IMR-90 (cell line): ENCODE measurements around the gene NRP1. TPM values are rescaled to one million over a fixed set of nuclear protein-coding genes. Genes with fewer than 3 reads are reported as not detected.

Source experiments
- ATAC-seq: fragments of 200-7000 bp; cut with Tn5 transposase; 2 replicates; pipeline ENCODE4 v1.9.1; 2020; ENCODE audit warnings: low read depth, mild to moderate bottlenecking, moderate library complexity
- BruUV-seq: library from RNA; stranded (reverse); fragments of 400-500 nt; replicated peaks from 2 replicates; lab custom pipeline; 2021; lab: Mats Ljungman, UMichigan
- CTCF ChIA-PET: fragments of 300-600 bp; formaldehyde crosslinking; extraction: SDS; loops from one replicate; lab custom pipeline; 2021; ENCODE audit warnings: antibody characterized with exemption; lab: Yijun Ruan, JAX
- POLR2A ChIA-PET: fragments of 300-600 bp; sonication (Branson Sonifier 250); formaldehyde crosslinking; loops from one replicate; lab custom pipeline; 2022; ENCODE audit warnings: antibody characterized with exemption; ENCODE audit not compliant: unreplicated experiment; lab: Charles Lee
- DNase-seq: peaks from one replicate; pipeline ENCODE4 v3.0.0; 2013
- H2AFZ ChIP-seq: replicated peaks from 2 replicates; pipeline ENCODE3; 2013; ENCODE audit warnings: low read length, mild to moderate bottlenecking; ENCODE audit not compliant: poor library complexity
- H2AK5ac ChIP-seq: 2 replicates; pipeline ENCODE4 v1.6.1; 2013; ENCODE audit warnings: low read depth, low read length, inconsistent platforms
- H2AK9ac ChIP-seq: replicated peaks from 2 replicates; pipeline ENCODE3; 2013; ENCODE audit warnings: mild to moderate bottlenecking, low read depth, low read length, moderate library complexity; ENCODE audit not compliant: poor library complexity
- H2BK120ac ChIP-seq: 2 replicates; pipeline ENCODE4 v1.6.1; 2013; ENCODE audit warnings: low read depth, low read length, inconsistent platforms
- H2BK15ac ChIP-seq: 3 replicates; pipeline ENCODE4 v1.6.1; 2013; ENCODE audit warnings: low read depth, low read length, inconsistent platforms
- H2BK20ac ChIP-seq: 2 replicates; pipeline ENCODE4 v1.6.1; 2013; ENCODE audit warnings: low read depth, mild to moderate bottlenecking, inconsistent platforms, low read length, moderate library complexity
- H2BK5ac ChIP-seq: 2 replicates; pipeline ENCODE4 v1.6.1; 2013; ENCODE audit warnings: mild to moderate bottlenecking, low read depth, low read length, inconsistent platforms; ENCODE audit not compliant: poor library complexity, severe bottlenecking
- H3K14ac ChIP-seq: replicated peaks from 2 replicates; pipeline ENCODE4 v1.6.1; 2013; ENCODE audit warnings: low read depth, low read length, inconsistent platforms
- H3K18ac ChIP-seq: 2 replicates; pipeline ENCODE4 v1.6.1; 2013; ENCODE audit warnings: low read depth, low read length, control low read depth
- H3K23ac ChIP-seq: 2 replicates; pipeline ENCODE4 v1.6.1; 2013; ENCODE audit warnings: low read depth, low read length, inconsistent platforms
- H3K27ac ChIP-seq: 2 replicates; pipeline ENCODE4 v1.5.1; 2013; ENCODE audit warnings: mild to moderate bottlenecking, control low read depth, low read length; ENCODE audit not compliant: insufficient read depth
- H3K27me3 ChIP-seq: 2 replicates; pipeline ENCODE4 v1.6.1; 2013; ENCODE audit warnings: low read length; ENCODE audit not compliant: control insufficient read depth, insufficient read depth
- H3K36me3 ChIP-seq: 2 replicates; pipeline ENCODE4 v1.6.1; 2013; ENCODE audit warnings: low read length, mixed read lengths; ENCODE audit not compliant: control insufficient read depth, insufficient read depth
- H3K4ac ChIP-seq: 2 replicates; pipeline ENCODE4 v1.6.1; 2013; ENCODE audit warnings: low read depth, low read length, inconsistent platforms
- H3K4me1 ChIP-seq: 2 replicates; pipeline ENCODE4 v1.6.1; 2013; ENCODE audit warnings: low read length, mixed read lengths; ENCODE audit not compliant: control insufficient read depth, insufficient read depth
- H3K4me2 ChIP-seq: 2 replicates; pipeline ENCODE4 v1.6.1; 2013; ENCODE audit warnings: low read depth, mild to moderate bottlenecking, control low read depth, low read length, moderate library complexity
- H3K4me3 ChIP-seq: 2 replicates; pipeline ENCODE4 v1.5.1; 2013; ENCODE audit warnings: low read depth, mild to moderate bottlenecking, control low read depth, low read length, moderate library complexity; ENCODE audit not compliant: insufficient read depth
- H3K56ac ChIP-seq: 2 replicates; pipeline ENCODE4 v1.6.1; 2013; ENCODE audit warnings: low read length, inconsistent platforms; ENCODE audit not compliant: insufficient read depth; ENCODE audit errors: extremely low read depth
- H3K79me1 ChIP-seq, 2 experiments: 2 replicates each; pipeline ENCODE4 v1.6.1; 2013; ENCODE audit warnings: low read length in 2 of 2, inconsistent platforms in 1 of 2, low read depth in 1 of 2
- H3K9ac ChIP-seq: 2 replicates; pipeline ENCODE4 v1.6.1; 2013; ENCODE audit warnings: low read depth, low read length, control low read depth
- H3K9me1 ChIP-seq: 2 replicates; pipeline ENCODE4 v1.6.1; 2013; ENCODE audit warnings: low read length, inconsistent platforms; ENCODE audit not compliant: insufficient read depth
- H3K9me3 ChIP-seq: 2 replicates; pipeline ENCODE4 v1.6.1; 2013; ENCODE audit warnings: low read length; ENCODE audit not compliant: control insufficient read depth, insufficient read depth
- H4K20me1 ChIP-seq: 2 replicates; pipeline ENCODE4 v1.6.1; 2013; ENCODE audit warnings: low read length, inconsistent platforms; ENCODE audit not compliant: insufficient read depth
- H4K5ac ChIP-seq: 2 replicates; pipeline ENCODE4 v1.6.1; 2013; ENCODE audit warnings: mild to moderate bottlenecking, low read depth, low read length, control low read depth
- H4K8ac ChIP-seq, 2 experiments: 2 replicates each; pipeline ENCODE4 v1.6.1; 2013; ENCODE audit warnings: low read depth in 2 of 2, low read length in 2 of 2, control low read depth in 1 of 2, inconsistent platforms in 1 of 2
- H4K91ac ChIP-seq: 2 replicates; pipeline ENCODE4 v1.6.1; 2013; ENCODE audit warnings: low read depth, low read length, inconsistent platforms; ENCODE audit not compliant: insufficient read depth
- CEBPB ChIP-seq: IDR thresholded peaks from 2 replicates; pipeline ENCODE4 v1.6.1; 2012; ENCODE audit warnings: low read depth, low read length, improper control_type of control experiment
- CTCF ChIP-seq: conservative IDR thresholded peaks from 2 replicates; pipeline ENCODE4 v1.5.1; 2012; ENCODE audit warnings: mild to moderate bottlenecking, low read depth, low read length, improper control_type of control experiment
- SMC3 ChIP-seq: fragments of 150-350 bp; IDR thresholded peaks from 2 replicates; pipeline ENCODE4 v1.6.1; 2016; ENCODE audit warnings: low read depth, mild to moderate bottlenecking, antibody characterized with exemption, low read length, moderate library complexity
- WGBS, 2 experiments: methylation state at CpG; one replicate each; pipeline versions ENCODE4 v1.1.5 to v1.1.7; 2013; ENCODE audit warnings: missing lambda C conversion rate in 2 of 2; ENCODE audit not compliant: insufficient read length in 1 of 2; ENCODE audit errors: extremely low coverage in 2 of 2; 5-methylcytosine and 5-hydroxymethylcytosine counted together
- dilution Hi-C: fragments of 300-500 bp; cut with HindIII; formaldehyde crosslinking; loops from one replicate; pipeline ENCODE4 v1.14.3; 2018; ENCODE audit warnings: low sequenced_read_pairs; ENCODE audit not compliant: unreplicated experiment
- in situ Hi-C: fragments of 300-500 bp; cut with MboI; formaldehyde crosslinking; loops from 3 replicates; pipeline ENCODE4 v1.14.3; 2019; ENCODE audit warnings: low sequenced_read_pairs, inconsistent platforms, mixed read lengths
- intact Hi-C: fragments of 100-400 bp; cut with micrococcal nuclease; formaldehyde crosslinking; loops from 2 replicates; pipeline ENCODE4 v1.10.0; 2022
- polyA plus RNA-seq, 3 experiments: library from polyadenylated mRNA; depleted of rRNA; stranded (reverse); fragments of >200 nt; gene quantifications; 2 replicates each; pipeline ENCODE4 v1.2.3, GENCODE V29; 2012; ENCODE audit warnings: low replicate concordance in 1 of 3
- total RNA-seq: library from RNA; depleted of rRNA; stranded (reverse); fragments of >200 nt; gene quantifications from 2 replicates; pipeline ENCODE4 v1.2.3, GENCODE V29; 2012

NRP1 gene
- total and polyA plus RNA-seq, 2 of the 4 experiments (the other 2 are of a cell fraction), result 108 to 227 TPM

GRCh38 chr10:33326933-33327332 lies 7.5 kb downstream of the NRP1 start:
- Histone ChIP-seq H3K9ac (no peak overlapping the region), H3K14ac (no peak overlapping the region), H2AK9ac (no peak overlapping the region), H3K27ac (no peak overlapping the region), H2BK20ac (no peak overlapping the region), H3K9me3 (no peaks in the 10 kb centered on the region), H3K18ac (no peak overlapping the region), H2AFZ (no peak overlapping the region), H3K4me1 (peaks cover 9% of the 10 kb centered on the region), H4K8ac (no peak overlapping the region), H4K91ac (no peak overlapping the region), H4K20me1 (no peaks in the 10 kb centered on the region), H3K56ac (no peak overlapping the region), H4K5ac (no peak overlapping the region), H3K23ac (no peak overlapping the region), H3K4ac (no peak overlapping the region), H2AK5ac (no peak overlapping the region), H3K4me2 (peak overlapping the region; percentile 27; the same call in 1 of the 2 replicates), H3K79me1 (peaks cover 14 to 48% of the 10 kb centered on the region in 2 experiments), H3K9me1 (0 out of 2 replicates have a peak, but pooled peaks cover 4% of the 10 kb centered on the region), H3K36me3 (peaks cover 10% of the 10 kb centered on the region), H3K4me3 (no peak overlapping the region), H2BK120ac (no peak overlapping the region), H2BK15ac (no peak overlapping the region), H3K27me3 (no peaks in the 10 kb centered on the region), H2BK5ac (no peak overlapping the region)
- TF ChIP-seq SMC3, result no peak
- TF ChIP-seq CEBPB, result peak; percentile 71
- TF ChIP-seq CTCF, result no peak
- 0 out of 2 replicates have a peak, but pooled peaks have one; percentile 9 for ATAC-seq
- DNase-seq, result no peak
- dilution Hi-C loops, result no loop called here
- intact Hi-C loops, result no loop called here
- CTCF ChIA-PET, result interaction anchor here (0.7 to 2.1 kb wide), 4 partner anchors 50 to 1119 kb away, joined by 3 to 10 read pairs (median 5); no protein-coding TSS in a partner anchor
- POLR2A ChIA-PET, result no interaction called here
- WGBS, 2 experiments, result no CpG with 5 or more reads among the region's 2 CpGs
- no TSS peak for BruUV-seq
- in situ Hi-C loops, result loop anchor here (25.0 kb wide), 2 partner anchors 585 to 785 kb away; no protein-coding TSS in a partner anchor
